ENCODE data around the gene OTOG. TPM values are rescaled to one million over a fixed set of nuclear protein-coding genes. Genes with fewer than 3 reads are reported as not detected.

The OTOG gene
- total RNA-seq, 1 donor from 2014 or later: not detected

- Mint-ChIP-seq H3K4me3 (no peak overlapping the region), H3K9me3 (no peaks in the 10 kb centered on the region), H3K36me3 (ENCODE audit: low read depth) (no peaks in the 10 kb centered on the region), H3K27ac (no peak overlapping the region), H3K4me1 (no peaks in the 10 kb centered on the region), H3K27me3 (peaks cover 7% of the 10 kb centered on the region)
- DNase-seq (no peak), ATAC-seq (ENCODE audit: low read depth) (no peak)
- POLR2A ChIA-PET: no interaction called here
- CTCF ChIA-PET: no interaction called here
- TF ChIP-seq CTCF (IDR thresholded peaks at IDR 0.05): no peak
- intact Hi-C loops (cut with micrococcal nuclease): no loop called here
Measured at GRCh38 chr11:17524221-17524620, 22.8 kb upstream of the OTOG start.

- no peaks in the 10 kb centered on the region for H3K36me3 Mint-ChIP-seq (ENCODE audit: low read depth)
- no peak overlapping the region for H3K4me3 Mint-ChIP-seq
- H3K9me3 Mint-ChIP-seq: no peaks in the 10 kb centered on the region
- DNase-seq (no peak), ATAC-seq (ENCODE audit: low read depth) (no peak)
- POLR2A ChIA-PET: no interaction called here
- no peak overlapping the region for H3K27ac Mint-ChIP-seq
- H3K27me3 Mint-ChIP-seq: peaks cover 7% of the 10 kb centered on the region
- intact Hi-C loops (cut with micrococcal nuclease): no loop called here
- H3K4me1 Mint-ChIP-seq: no peaks in the 10 kb centered on the region
- CTCF ChIA-PET: interaction anchor here (1.5 kb wide), 1 partner anchor 296 kb away, joined by 4 read pairs; no protein-coding TSS in a partner anchor
- TF ChIP-seq CTCF (IDR thresholded peaks at IDR 0.05): no peak
Measured at GRCh38 chr11:17525570-17525969, 21.5 kb upstream of the OTOG start.

- ChIA-PET POLR2A (no interaction called here), CTCF (interaction anchor here (1.5 kb wide), 1 partner anchor 296 kb away, joined by 4 read pairs; no protein-coding TSS in a partner anchor)
- peaks cover 2% of the 10 kb centered on the region for H3K27me3 Mint-ChIP-seq
- H3K36me3 Mint-ChIP-seq (ENCODE audit: low read depth): no peaks in the 10 kb centered on the region
- no peaks in the 10 kb centered on the region for H3K9me3 Mint-ChIP-seq
- no peaks in the 10 kb centered on the region for H3K4me1 Mint-ChIP-seq
- no peak for TF ChIP-seq CTCF (IDR thresholded peaks at IDR 0.05)
- DNase-seq (no peak), ATAC-seq (ENCODE audit: low read depth) (no peak)
- no peak overlapping the region for H3K27ac Mint-ChIP-seq
- H3K4me3 Mint-ChIP-seq: no peak overlapping the region
- intact Hi-C loops (cut with micrococcal nuclease): no loop called here
Measured at GRCh38 chr11:17526326-17526725, 20.7 kb upstream of the OTOG start.

GRCh38 chr11:17526931-17527627 lies 20.0 kb upstream of the OTOG start:
- ATAC-seq (ENCODE audit: low read depth) (no peak), DNase-seq (no peak)
- Mint-ChIP-seq H3K27ac (no peak overlapping the region), H3K4me1 (no peaks in the 10 kb centered on the region), H3K9me3 (no peaks in the 10 kb centered on the region), H3K27me3 (no peaks in the 10 kb centered on the region), H3K4me3 (no peak overlapping the region), H3K36me3 (ENCODE audit: low read depth) (no peaks in the 10 kb centered on the region)
- ChIA-PET CTCF (interaction anchor here (1.3 to 3.3 kb wide), 3 partner anchors 106 to 297 kb away, joined by 3 to 22 read pairs (median 8); no protein-coding TSS in a partner anchor), POLR2A (no interaction called here)
- intact Hi-C loops (cut with micrococcal nuclease): no loop called here
- TF ChIP-seq CTCF (IDR thresholded peaks at IDR 0.05): no peak

GRCh38 chr11:17527628-17527995 lies 19.4 kb upstream of the OTOG start:
- no peaks in the 10 kb centered on the region for H3K27me3 Mint-ChIP-seq
- POLR2A ChIA-PET: no interaction called here
- TF ChIP-seq CTCF (IDR thresholded peaks at IDR 0.05): no peak
- no peak overlapping the region for H3K27ac Mint-ChIP-seq
- intact Hi-C loops (cut with micrococcal nuclease): no loop called here
- H3K4me1 Mint-ChIP-seq: no peaks in the 10 kb centered on the region
- DNase-seq: no peak
- no peaks in the 10 kb centered on the region for H3K36me3 Mint-ChIP-seq (ENCODE audit: low read depth)
- ATAC-seq (ENCODE audit: low read depth): no peak
- no peaks in the 10 kb centered on the region for H3K9me3 Mint-ChIP-seq
- CTCF ChIA-PET: interaction anchor here (0.7 to 3.3 kb wide), 4 partner anchors 13 to 298 kb away, joined by 3 to 22 read pairs (median 6); no protein-coding TSS in a partner anchor
- no peak overlapping the region for H3K4me3 Mint-ChIP-seq

All from activated B cell treated with CpG ODN at 0.5 μM for 24 hours (primary cell).